ENCODE results near the gene SLC10A3. TPM values are rescaled to one million over a fixed set of nuclear protein-coding genes. Genes with fewer than 3 reads are reported as not detected.

The SLC10A3 gene
- total RNA-seq, 1 donor from 2014 or later: 11.1 TPM

- ATAC-seq (ENCODE audit: poor library complexity): no peak
These were observed 40.1 kb downstream of the SLC10A3 start for GRCh38 chrX:154450312-154450711.

GRCh38 chrX:154449618-154450017, 40.8 kb downstream of the SLC10A3 start:
- intact Hi-C loops (cut with DNase I): loop anchor here (10.0 kb wide), 1 partner anchor 45 kb away; the partner anchor contains the start of gene DNASE1L1
- no peak for DNase-seq
- no peak for ATAC-seq (ENCODE audit: poor library complexity)

More at GRCh38 chrX:154450312-154450711, 40.1 kb downstream of the SLC10A3 start:
- intact Hi-C loops (cut with DNase I): loop anchor here (10.0 kb wide), 1 partner anchor 46 kb away; the partner anchor contains the start of gene DNASE1L1
- no peak for DNase-seq

DNA sequence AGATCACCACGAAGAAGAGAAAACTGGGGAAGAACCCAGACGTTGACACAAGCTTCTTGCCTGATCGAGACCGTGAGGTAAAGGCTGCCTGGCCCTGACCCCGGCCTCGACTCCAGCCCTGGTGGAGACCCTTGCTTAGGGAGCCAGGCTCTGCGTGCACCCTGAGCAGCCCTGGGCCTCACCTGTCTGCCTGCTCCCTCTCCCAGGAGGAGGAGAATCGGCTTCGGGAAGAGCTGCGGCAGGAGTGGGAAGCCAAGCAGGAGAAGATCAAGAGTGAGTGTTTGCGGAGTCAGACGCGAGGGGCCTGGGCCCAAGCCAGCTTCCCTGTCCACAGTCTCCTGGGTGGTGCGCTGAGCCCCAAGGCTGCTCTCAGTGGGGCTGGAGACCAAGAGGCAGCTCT, 41.9 kb downstream of the SLC10A3 start:
- intact Hi-C loops (cut with DNase I): no loop called here
- no peak for ATAC-seq (ENCODE audit: poor library complexity)
- no peak for DNase-seq

- intact Hi-C loops (cut with DNase I): no loop called here
- no peak for DNase-seq
These were observed 44.0 kb downstream of the SLC10A3 start for GRCh38 chrX:154446430-154446829.

DNA sequence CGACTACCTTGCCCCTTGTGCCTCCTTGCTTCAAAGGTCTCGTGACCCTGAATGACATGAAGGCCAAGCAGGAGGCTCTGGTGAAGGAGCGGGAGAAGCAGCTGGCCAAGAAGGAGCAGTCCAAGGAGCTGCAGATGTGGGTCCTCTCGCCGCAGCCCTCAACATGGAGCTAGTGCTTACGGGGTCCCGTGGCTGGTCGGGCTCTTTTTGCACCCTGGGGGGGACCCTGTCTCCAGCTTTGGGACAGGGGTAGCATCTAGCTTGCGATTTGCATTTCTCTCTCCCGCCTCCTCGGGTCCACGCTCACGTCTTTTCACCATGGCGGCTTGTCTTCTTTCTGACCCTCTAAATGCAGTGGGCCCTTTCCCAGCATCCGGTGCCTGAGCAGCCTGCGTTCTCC, 44.7 kb downstream of the SLC10A3 start:
- no peak for DNase-seq
- ATAC-seq (ENCODE audit: poor library complexity): no peak
- intact Hi-C loops (cut with DNase I): no loop called here

More at GRCh38 chrX:154446430-154446829, 44.0 kb downstream of the SLC10A3 start:
- no peak for ATAC-seq (ENCODE audit: poor library complexity)

- intact Hi-C loops (cut with DNase I): no loop called here
- ATAC-seq (ENCODE audit: poor library complexity): no peak
- DNase-seq: no peak
These were observed 45.6 kb downstream of the SLC10A3 start for GRCh38 chrX:154444755-154445246.

- DNase-seq: peak; percentile 91
- intact Hi-C loops (cut with DNase I): no loop called here
- ATAC-seq (ENCODE audit: poor library complexity): peak; percentile 94
These were observed 46.3 kb downstream of the SLC10A3 start, which contains the start of gene FAM50A for GRCh38 chrX:154443992-154444754. Gene FAM50A, plus strand, starts transcription at chrX:154444141. Its CDS starts 95 bp downstream, at chrX:154444236.

DNA sequence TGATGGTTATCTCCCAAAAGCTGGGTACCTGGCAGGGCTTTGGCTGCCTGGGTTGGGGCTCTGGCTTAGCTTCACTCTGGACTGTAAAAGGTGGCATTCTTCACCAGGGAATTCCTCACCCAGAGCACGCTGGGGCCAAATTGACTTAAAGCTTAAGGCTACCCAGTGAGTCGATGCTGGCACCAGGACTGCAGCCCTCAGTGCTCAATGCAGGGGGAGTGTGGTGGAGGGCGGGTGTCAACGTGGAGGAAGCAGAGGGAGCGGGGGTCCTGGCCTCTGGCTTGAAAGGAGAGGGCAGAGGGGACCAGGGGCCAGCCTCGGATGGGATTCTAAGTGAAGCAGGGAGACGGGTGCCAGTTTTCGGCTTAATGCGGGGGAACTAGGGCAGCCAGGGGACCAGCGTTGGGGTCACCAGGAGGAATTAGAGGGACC, 46.9 kb downstream of the SLC10A3 start:
- intact Hi-C loops (cut with DNase I): no loop called here
- peak; percentile 18 for ATAC-seq (ENCODE audit: poor library complexity)
- DNase-seq: no peak

DNA sequence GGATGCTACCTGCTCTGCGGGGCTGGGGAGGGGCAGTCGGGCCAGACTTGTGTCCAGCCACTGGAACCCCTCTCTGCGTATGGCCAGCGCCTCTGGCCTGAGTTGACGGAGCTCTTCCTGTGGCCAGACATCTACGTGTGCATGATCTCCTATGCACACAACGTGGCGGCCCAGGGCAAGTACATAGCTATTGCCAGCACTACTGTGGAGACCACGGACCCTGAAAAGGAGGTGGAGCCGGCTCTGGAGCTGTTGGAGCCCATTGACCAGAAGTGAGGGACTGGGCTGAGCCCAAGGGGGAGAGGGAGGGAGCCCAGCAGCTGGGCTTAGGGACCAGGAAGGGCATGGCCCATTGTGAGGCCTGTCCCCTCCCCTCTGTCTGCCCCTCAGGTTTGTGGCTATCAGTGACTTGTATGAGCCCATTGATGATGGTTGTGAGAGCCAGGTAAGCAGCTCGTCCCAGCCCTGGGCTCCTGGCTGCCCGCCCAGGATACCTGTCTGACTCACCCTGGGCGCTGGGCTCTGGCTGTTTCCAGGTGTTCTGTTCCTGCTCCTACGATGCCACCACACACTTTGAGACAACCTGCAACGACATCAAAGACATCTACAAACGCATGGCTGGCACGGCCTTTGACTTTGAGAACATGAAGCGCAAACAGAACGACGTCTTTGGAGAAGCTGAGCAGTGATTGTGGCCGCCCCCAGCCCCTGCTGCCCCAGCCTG, 48.3 kb downstream of the SLC10A3 start:
- no peak for ATAC-seq (ENCODE audit: poor library complexity)
- no peak for DNase-seq
- intact Hi-C loops (cut with DNase I): no loop called here

DNA sequence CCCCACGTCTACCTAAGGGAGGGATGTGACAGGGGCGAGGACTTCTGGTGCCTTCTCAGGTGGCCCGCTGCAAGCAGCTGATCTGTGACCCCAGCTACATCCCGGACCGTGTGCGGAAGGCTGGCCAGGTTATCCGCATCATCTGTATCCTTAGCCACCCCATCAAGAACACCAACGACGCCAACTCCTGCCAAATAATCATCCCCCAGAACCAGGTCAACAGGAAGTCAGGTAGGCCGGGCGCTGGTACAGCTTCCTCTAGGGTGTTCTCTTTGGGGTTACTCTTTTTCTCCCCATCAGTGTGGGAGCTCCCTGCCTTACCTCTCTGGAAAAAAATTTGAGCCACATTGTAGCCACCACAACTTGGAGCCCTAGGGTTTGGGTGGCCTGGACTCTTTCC, 48.9 kb downstream of the SLC10A3 start:
- ATAC-seq (ENCODE audit: poor library complexity) (no peak), DNase-seq (no peak)
- intact Hi-C loops (cut with DNase I): no loop called here

- ATAC-seq (ENCODE audit: poor library complexity) (no peak), DNase-seq (no peak)
- intact Hi-C loops (cut with DNase I): no loop called here
These were observed 49.6 kb downstream of the SLC10A3 start for GRCh38 chrX:154440623-154441357.

DNA sequence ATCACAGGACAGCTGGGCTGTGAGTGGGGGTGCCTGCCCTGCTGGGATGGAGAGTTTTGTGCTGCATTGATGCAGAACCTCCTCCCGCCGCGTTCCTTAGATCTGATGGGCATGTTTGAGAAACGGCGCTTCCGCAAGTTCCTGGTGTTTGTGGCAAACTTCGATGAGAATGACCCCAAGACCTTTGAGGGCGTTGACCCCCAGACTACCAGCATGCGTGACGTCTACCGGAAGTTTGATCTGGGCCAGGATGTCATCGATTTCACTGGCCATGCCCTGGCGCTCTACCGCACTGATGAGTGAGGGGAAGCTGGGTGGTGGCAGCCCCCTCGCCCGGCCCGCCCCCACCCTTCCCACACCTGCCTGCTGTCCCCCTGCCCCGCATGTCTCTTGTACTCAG, 50.6 kb downstream of the SLC10A3 start:
- ATAC-seq (ENCODE audit: poor library complexity): no peak
- DNase-seq: no peak
- intact Hi-C loops (cut with DNase I): no loop called here

DNA sequence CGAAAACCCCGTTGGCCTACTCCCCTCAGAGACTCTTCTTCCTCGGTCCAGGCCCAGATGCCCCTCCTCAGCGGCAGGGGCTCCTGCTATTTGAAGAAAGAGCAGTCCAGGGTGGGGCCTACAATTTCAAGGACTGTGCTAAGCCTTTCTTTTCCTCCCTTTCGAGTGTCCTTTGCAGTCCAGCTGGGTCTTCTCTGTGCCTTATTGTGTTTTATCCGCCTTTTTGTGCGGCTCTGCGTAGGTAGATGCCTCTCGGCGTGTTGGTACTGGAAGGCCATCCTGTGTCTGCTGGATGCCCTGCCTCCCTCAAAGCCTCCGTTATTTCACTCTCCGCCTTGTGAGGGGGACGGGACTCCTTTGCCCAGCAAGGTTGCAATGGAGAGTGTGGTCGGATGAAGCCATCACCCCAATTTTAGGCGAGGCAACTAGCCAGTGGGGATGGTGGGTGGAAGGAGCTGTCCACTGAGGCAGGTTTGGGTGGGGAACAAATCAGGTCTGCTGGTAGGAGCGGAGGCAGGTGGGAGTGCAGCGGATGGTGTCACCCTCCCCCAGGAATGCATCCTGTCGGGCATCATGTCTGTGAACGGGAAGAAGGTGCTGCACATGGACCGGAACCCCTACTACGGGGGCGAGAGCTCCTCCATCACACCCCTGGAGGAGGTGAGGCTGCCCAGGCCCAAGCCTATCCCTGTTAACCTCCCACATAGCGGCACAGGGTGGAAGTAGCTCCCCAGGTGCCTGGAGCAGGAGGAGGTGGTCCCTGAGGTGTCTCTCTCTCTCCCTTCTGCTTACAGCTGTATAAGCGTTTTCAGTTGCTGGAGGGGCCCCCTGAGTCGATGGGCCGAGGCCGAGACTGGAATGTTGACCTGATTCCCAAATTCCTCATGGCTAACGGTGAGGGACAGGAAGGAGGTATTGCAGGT, 52.2 kb downstream of the SLC10A3 start:
- no peak for ATAC-seq (ENCODE audit: poor library complexity)
- intact Hi-C loops (cut with DNase I): no loop called here
- no peak for DNase-seq

Small RNAs within 50 kb of the gene (microRNA-seq; reads per million reads assigned to microRNA genes)
- gene MIR6858: not detected

Other genes starting within 250 kb of the SLC10A3 start
- not detected for gene OPN1MW3, start 233.0 kb downstream of the SLC10A3 start, total RNA-seq
- gene TEX28, start 195.5 kb downstream of the SLC10A3 start, total RNA-seq: not detected
- 14.0 TPM for gene TKTL1, start 194.8 kb downstream of the SLC10A3 start, total RNA-seq
- gene FLNA, start 116.0 kb downstream of the SLC10A3 start, total RNA-seq: 216 TPM
- 49.2 TPM for gene EMD, start 111.3 kb downstream of the SLC10A3 start, total RNA-seq
- gene RPL10, start 92.3 kb downstream of the SLC10A3 start, total RNA-seq: 2,020 TPM
- 57.7 TPM for gene DNASE1L1, start 81.4 kb downstream of the SLC10A3 start, total RNA-seq
- gene TAFAZZIN, start 79.1 kb downstream of the SLC10A3 start, total RNA-seq: 36.1 TPM
- 74.8 TPM for gene ATP6AP1, start 62.0 kb downstream of the SLC10A3 start, total RNA-seq
- 70.3 TPM for gene GDI1, start 53.5 kb downstream of the SLC10A3 start, total RNA-seq
- 45.6 TPM for gene FAM50A, start 46.5 kb downstream of the SLC10A3 start, total RNA-seq
- gene PLXNA3, start 32.3 kb downstream of the SLC10A3 start, total RNA-seq: 15.0 TPM
- gene LAGE3, start 11.3 kb downstream of the SLC10A3 start, total RNA-seq: 18.0 TPM
- gene UBL4A, start 4.0 kb downstream of the SLC10A3 start, total RNA-seq: 54.7 TPM
- 51.3 TPM for gene FAM3A, start 25.6 kb upstream of the SLC10A3 start, total RNA-seq
- 9.3 TPM for gene G6PD, start 56.2 kb upstream of the SLC10A3 start, total RNA-seq
- gene IKBKG, start 57.0 kb upstream of the SLC10A3 start, total RNA-seq: 15.6 TPM
- not detected for gene CTAG1A, start 94.5 kb upstream of the SLC10A3 start, total RNA-seq
- not detected for gene CTAG1B, start 128.7 kb upstream of the SLC10A3 start, total RNA-seq
- gene CTAG2, start 162.9 kb upstream of the SLC10A3 start, total RNA-seq: not detected